GM23338 (cell line): Measurements from ENCODE around the gene TAF4. TPM values are rescaled to one million over a fixed set of nuclear protein-coding genes. Genes with fewer than 3 reads are reported as not detected.

Experiments
- ATAC-seq: fragments of 200-7000 bp; cut with Tn5 transposase; 3 replicates; pipeline ENCODE4 v1.9.1; 2020
- DNase-seq: peaks from one replicate; pipeline ENCODE4 v3.0.0-alpha.2; 2015; ENCODE audit warnings: low spot score
- H2AFZ ChIP-seq: fragments of 200-600 bp; sonication (generic); 2 replicates; pipeline ENCODE4 v1.8.0; 2016; ENCODE audit warnings: antibody characterized with exemption, mild to moderate bottlenecking, moderate library complexity
- H3F3A ChIP-seq: fragments of 200-600 bp; sonication (generic); replicated peaks from 2 replicates; pipeline ENCODE4 v1.8.0; 2017; ENCODE audit warnings: antibody characterized with exemption, mixed run types, low read depth
- H3K27ac ChIP-seq: fragments of 200-600 bp; sonication (generic); 2 replicates; pipeline ENCODE4 v1.6.1; 2016; ENCODE audit warnings: low read depth
- H3K27me3 ChIP-seq: fragments of 200-600 bp; sonication (generic); 2 replicates; pipeline ENCODE4 v1.8.0; 2016; ENCODE audit warnings: mild to moderate bottlenecking, mixed run types, moderate library complexity; ENCODE audit not compliant: insufficient read depth
- H3K36me3 ChIP-seq: fragments of 200-600 bp; sonication (generic); 2 replicates; pipeline ENCODE4 v1.8.0; 2016; ENCODE audit warnings: mild to moderate bottlenecking; ENCODE audit not compliant: insufficient read depth
- H3K4me1 ChIP-seq: fragments of 200-600 bp; sonication (generic); 2 replicates; pipeline ENCODE4 v1.8.0; 2016; ENCODE audit warnings: mild to moderate bottlenecking, moderate library complexity; ENCODE audit not compliant: insufficient read depth
- H3K4me2 ChIP-seq: fragments of 200-600 bp; sonication (generic); 2 replicates; pipeline ENCODE4 v1.7.1; 2017; ENCODE audit warnings: mixed run types
- H3K4me3 ChIP-seq: fragments of 200-600 bp; sonication (generic); 2 replicates; pipeline ENCODE4 v1.6.1; 2016; ENCODE audit warnings: mixed run types
- H3K79me2 ChIP-seq: fragments of 200-600 bp; sonication (generic); replicated peaks from 2 replicates; pipeline ENCODE4 v1.8.0; 2017; ENCODE audit warnings: mild to moderate bottlenecking; ENCODE audit not compliant: insufficient read depth
- H3K9me2 ChIP-seq: fragments of 200-600 bp; sonication (generic); 2 replicates; pipeline ENCODE4 v1.8.0; 2017; ENCODE audit not compliant: insufficient read depth
- H4K20me1 ChIP-seq: fragments of 200-600 bp; sonication (generic); replicated peaks from 2 replicates; pipeline ENCODE4 v1.8.0; 2017; ENCODE audit warnings: mild to moderate bottlenecking; ENCODE audit not compliant: insufficient read depth
- H3K27ac Mint-ChIP-seq: 2 replicates; pipeline ENCODE4 v1.8.0; 2020; ENCODE audit warnings: inconsistent platforms, mild to moderate bottlenecking, moderate library complexity, mixed read lengths
- H3K27me3 Mint-ChIP-seq: 3 replicates; pipeline ENCODE4 v1.8.0; 2022; ENCODE audit warnings: low read depth, mild to moderate bottlenecking, moderate library complexity, mixed read lengths, inconsistent platforms; ENCODE audit not compliant: insufficient read depth, poor library complexity
- H3K36me3 Mint-ChIP-seq: 3 replicates; pipeline ENCODE4 v1.8.0; 2021; ENCODE audit warnings: low read depth, mild to moderate bottlenecking, inconsistent platforms, moderate library complexity, mixed read lengths
- H3K4me1 Mint-ChIP-seq: 3 replicates; pipeline ENCODE4 v1.8.0; 2020; ENCODE audit warnings: mild to moderate bottlenecking, inconsistent platforms, mixed read lengths
- H3K4me3 Mint-ChIP-seq: 3 replicates; pipeline ENCODE4 v1.8.0; 2021; ENCODE audit warnings: moderate library complexity, mild to moderate bottlenecking, inconsistent platforms, mixed read lengths
- H3K9me3 Mint-ChIP-seq: 3 replicates; pipeline ENCODE4 v1.8.0; 2020; ENCODE audit warnings: moderate library complexity, mild to moderate bottlenecking, inconsistent platforms, mixed read lengths
- EZH2phosphoT487 ChIP-seq: fragments of 200-600 bp; sonication (generic); IDR thresholded peaks from one replicate; pipeline ENCODE4 v1.8.1; 2018; ENCODE audit warnings: antibody characterized with exemption; ENCODE audit not compliant: unreplicated experiment
- JUNB ChIP-seq: IDR thresholded peaks from one replicate; pipeline ENCODE4 v1.6.1; 2016; ENCODE audit warnings: antibody characterized with exemption; ENCODE audit not compliant: unreplicated experiment
- NANOG ChIP-seq: IDR thresholded peaks from 2 replicates; pipeline ENCODE4 v1.6.1; 2016; ENCODE audit warnings: antibody characterized with exemption, borderline replicate concordance
- STAT1 ChIP-seq: IDR thresholded peaks from one replicate; pipeline ENCODE4 v1.6.1; 2016; ENCODE audit warnings: antibody characterized with exemption; ENCODE audit not compliant: unreplicated experiment
- ZNF114 ChIP-seq: fragments of 250-450 bp; sonication (Bioruptor Pico); IDR thresholded peaks from 2 replicates; pipeline ENCODE4 v1.5.0; 2020; ENCODE audit warnings: mild to moderate bottlenecking, moderate library complexity
- ZNF331 ChIP-seq: fragments of 250-450 bp; sonication (Bioruptor Pico); IDR thresholded peaks from 2 replicates; pipeline ENCODE4 v1.5.0; 2020; ENCODE audit warnings: low read depth, mild to moderate bottlenecking, moderate library complexity
- polyA plus RNA-seq: library from polyadenylated mRNA; unstranded; fragments of >200 nt; fragmentation: Nextera tagmentation; extraction: Ambion mirVana; gene quantifications from 2 replicates; pipeline ENCODE4 v1.2.1, GENCODE V29; 2016
- total RNA-seq: library from RNA; depleted of rRNA; stranded (reverse); fragments of >200 nt; shearing (Covaris generic); gene quantifications from 2 replicates; pipeline ENCODE4 v1.2.3, GENCODE V29; 2014
- TF ChIP-seq, protein P1 (sequence below): fragments of 250-450 bp; sonication (Bioruptor Pico); IDR thresholded peaks from 2 replicates; pipeline ENCODE4 v1.5.0; 2020; ENCODE audit warnings: mild to moderate bottlenecking, moderate library complexity
- TF ChIP-seq, protein P2 (sequence below), 2 experiments: fragments of 200-600 bp in 1 of 2; sonication (generic) in 1 of 2; conservative IDR thresholded peaks; 2 replicates each; pipeline versions ENCODE4 v1.5.1 to v1.6.1; 2016 to 2017; ENCODE audit warnings: antibody characterized with exemption in 2 of 2, low read depth in 2 of 2, mild to moderate bottlenecking in 2 of 2, moderate library complexity in 1 of 2
- TF ChIP-seq, protein P3 (sequence below): IDR thresholded peaks from one replicate; pipeline ENCODE4 v1.6.1; 2018; ENCODE audit warnings: antibody characterized with exemption; ENCODE audit not compliant: unreplicated experiment

TAF4 gene
- total and polyA plus RNA-seq, 2 experiments from 2014 or later, result 7.2 to 60.0 TPM

- TF ChIP-seq, protein P1, sequence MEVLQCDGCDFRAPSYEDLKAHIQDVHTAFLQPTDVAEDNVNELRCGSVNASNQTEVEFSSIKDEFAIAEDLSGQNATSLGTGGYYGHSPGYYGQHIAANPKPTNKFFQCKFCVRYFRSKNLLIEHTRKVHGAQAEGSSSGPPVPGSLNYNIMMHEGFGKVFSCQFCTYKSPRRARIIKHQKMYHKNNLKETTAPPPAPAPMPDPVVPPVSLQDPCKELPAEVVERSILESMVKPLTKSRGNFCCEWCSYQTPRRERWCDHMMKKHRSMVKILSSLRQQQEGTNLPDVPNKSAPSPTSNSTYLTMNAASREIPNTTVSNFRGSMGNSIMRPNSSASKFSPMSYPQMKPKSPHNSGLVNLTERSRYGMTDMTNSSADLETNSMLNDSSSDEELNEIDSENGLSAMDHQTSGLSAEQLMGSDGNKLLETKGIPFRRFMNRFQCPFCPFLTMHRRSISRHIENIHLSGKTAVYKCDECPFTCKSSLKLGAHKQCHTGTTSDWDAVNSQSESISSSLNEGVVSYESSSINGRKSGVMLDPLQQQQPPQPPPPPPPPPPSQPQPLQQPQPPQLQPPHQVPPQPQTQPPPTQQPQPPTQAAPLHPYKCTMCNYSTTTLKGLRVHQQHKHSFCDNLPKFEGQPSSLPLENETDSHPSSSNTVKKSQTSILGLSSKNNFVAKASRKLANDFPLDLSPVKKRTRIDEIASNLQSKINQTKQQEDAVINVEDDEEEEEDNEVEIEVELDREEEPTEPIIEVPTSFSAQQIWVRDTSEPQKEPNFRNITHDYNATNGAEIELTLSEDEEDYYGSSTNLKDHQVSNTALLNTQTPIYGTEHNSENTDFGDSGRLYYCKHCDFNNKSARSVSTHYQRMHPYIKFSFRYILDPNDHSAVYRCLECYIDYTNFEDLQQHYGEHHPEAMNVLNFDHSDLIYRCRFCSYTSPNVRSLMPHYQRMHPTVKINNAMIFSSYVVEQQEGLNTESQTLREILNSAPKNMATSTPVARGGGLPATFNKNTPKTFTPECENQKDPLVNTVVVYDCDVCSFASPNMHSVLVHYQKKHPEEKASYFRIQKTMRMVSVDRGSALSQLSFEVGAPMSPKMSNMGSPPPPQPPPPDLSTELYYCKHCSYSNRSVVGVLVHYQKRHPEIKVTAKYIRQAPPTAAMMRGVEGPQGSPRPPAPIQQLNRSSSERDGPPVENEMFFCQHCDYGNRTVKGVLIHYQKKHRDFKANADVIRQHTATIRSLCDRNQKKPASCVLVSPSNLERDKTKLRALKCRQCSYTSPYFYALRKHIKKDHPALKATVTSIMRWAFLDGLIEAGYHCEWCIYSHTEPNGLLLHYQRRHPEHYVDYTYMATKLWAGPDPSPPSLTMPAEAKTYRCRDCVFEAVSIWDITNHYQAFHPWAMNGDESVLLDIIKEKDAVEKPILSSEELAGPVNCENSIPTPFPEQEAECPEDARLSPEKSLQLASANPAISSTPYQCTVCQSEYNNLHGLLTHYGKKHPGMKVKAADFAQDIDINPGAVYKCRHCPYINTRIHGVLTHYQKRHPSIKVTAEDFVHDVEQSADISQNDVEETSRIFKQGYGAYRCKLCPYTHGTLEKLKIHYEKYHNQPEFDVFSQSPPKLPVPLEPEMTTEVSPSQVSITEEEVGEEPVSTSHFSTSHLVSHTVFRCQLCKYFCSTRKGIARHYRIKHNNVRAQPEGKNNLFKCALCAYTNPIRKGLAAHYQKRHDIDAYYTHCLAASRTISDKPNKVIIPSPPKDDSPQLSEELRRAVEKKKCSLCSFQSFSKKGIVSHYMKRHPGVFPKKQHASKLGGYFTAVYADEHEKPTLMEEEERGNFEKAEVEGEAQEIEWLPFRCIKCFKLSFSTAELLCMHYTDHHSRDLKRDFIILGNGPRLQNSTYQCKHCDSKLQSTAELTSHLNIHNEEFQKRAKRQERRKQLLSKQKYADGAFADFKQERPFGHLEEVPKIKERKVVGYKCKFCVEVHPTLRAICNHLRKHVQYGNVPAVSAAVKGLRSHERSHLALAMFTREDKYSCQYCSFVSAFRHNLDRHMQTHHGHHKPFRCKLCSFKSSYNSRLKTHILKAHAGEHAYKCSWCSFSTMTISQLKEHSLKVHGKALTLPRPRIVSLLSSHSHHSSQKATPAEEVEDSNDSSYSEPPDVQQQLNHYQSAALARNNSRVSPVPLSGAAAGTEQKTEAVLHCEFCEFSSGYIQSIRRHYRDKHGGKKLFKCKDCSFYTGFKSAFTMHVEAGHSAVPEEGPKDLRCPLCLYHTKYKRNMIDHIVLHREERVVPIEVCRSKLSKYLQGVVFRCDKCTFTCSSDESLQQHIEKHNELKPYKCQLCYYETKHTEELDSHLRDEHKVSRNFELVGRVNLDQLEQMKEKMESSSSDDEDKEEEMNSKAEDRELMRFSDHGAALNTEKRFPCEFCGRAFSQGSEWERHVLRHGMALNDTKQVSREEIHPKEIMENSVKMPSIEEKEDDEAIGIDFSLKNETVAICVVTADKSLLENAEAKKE (CRISPR knock-in tag), result no peak
- TF ChIP-seq EZH2phosphoT487, result no peak
- TF ChIP-seq, protein P2, sequence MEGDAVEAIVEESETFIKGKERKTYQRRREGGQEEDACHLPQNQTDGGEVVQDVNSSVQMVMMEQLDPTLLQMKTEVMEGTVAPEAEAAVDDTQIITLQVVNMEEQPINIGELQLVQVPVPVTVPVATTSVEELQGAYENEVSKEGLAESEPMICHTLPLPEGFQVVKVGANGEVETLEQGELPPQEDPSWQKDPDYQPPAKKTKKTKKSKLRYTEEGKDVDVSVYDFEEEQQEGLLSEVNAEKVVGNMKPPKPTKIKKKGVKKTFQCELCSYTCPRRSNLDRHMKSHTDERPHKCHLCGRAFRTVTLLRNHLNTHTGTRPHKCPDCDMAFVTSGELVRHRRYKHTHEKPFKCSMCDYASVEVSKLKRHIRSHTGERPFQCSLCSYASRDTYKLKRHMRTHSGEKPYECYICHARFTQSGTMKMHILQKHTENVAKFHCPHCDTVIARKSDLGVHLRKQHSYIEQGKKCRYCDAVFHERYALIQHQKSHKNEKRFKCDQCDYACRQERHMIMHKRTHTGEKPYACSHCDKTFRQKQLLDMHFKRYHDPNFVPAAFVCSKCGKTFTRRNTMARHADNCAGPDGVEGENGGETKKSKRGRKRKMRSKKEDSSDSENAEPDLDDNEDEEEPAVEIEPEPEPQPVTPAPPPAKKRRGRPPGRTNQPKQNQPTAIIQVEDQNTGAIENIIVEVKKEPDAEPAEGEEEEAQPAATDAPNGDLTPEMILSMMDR (conservative IDR thresholded peaks at IDR 0.05; ENCODE audit: low read depth in 2 of 2), result no peak
- no peak for TF ChIP-seq JUNB
- TF ChIP-seq STAT1, result no peak
- no peak for TF ChIP-seq NANOG
- TF ChIP-seq ZNF114 (CRISPR knock-in tag), result no peak
Measured at GRCh38 chr20:61990484-61990883, 75.2 kb downstream of the TAF4 start (continued).

DNA sequence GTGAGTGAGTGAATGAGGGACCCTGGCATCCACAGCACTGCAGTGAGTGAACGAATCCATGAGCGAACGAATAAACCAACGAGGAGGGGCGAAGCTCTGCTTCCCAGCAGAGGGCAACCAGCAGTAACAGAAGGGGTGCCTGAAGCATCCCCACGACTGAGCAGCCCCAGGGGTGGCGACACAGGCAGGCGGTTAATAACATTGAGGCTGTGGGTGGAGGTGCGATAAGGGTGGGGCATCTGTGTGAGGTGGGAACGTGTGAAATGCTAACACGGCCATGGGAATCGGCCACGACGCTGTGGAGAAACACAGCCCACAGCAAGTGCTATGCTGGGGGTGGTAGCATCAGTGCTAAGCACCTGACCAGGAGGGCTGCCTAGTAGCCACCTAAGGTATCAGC is 75.9 kb downstream of the TAF4 start:
- Histone ChIP-seq H3K4me1 (no peaks in the 10 kb centered on the region), H3K4me3 (no peak overlapping the region), H3K27ac (no peak overlapping the region), H3F3A (no peaks in the 10 kb centered on the region), H4K20me1 (peaks cover 2% of the 10 kb centered on the region; the same call in 1 of the 2 replicates), H3K9me2 (no peaks in the 10 kb centered on the region), H3K27me3 (no peaks in the 10 kb centered on the region), H2AFZ (no peak overlapping the region), H3K79me2 (peaks cover 31% of the 10 kb centered on the region), H3K36me3 (peaks cover 20% of the 10 kb centered on the region), H3K4me2 (no peak overlapping the region)
- no peak for DNase-seq
- no peak for ATAC-seq
- peaks cover 83% of the 10 kb centered on the region for H3K36me3 Mint-ChIP-seq
- peaks cover 11% of the 10 kb centered on the region; the same call in 2 of the 3 replicates for H3K9me3 Mint-ChIP-seq
- H3K4me1 Mint-ChIP-seq, result no peaks in the 10 kb centered on the region
- peaks cover 7% of the 10 kb centered on the region for H3K27me3 Mint-ChIP-seq
- H3K27ac Mint-ChIP-seq, result no peak overlapping the region
- H3K4me3 Mint-ChIP-seq, result no peak overlapping the region
- TF ChIP-seq JUNB (no peak), STAT1 (no peak), ZNF331 (CRISPR knock-in tag) (no peak)
- TF ChIP-seq, protein P2 (conservative IDR thresholded peaks at IDR 0.05; ENCODE audit: low read depth in 2 of 2), result no peak
- TF ChIP-seq, protein P3, sequence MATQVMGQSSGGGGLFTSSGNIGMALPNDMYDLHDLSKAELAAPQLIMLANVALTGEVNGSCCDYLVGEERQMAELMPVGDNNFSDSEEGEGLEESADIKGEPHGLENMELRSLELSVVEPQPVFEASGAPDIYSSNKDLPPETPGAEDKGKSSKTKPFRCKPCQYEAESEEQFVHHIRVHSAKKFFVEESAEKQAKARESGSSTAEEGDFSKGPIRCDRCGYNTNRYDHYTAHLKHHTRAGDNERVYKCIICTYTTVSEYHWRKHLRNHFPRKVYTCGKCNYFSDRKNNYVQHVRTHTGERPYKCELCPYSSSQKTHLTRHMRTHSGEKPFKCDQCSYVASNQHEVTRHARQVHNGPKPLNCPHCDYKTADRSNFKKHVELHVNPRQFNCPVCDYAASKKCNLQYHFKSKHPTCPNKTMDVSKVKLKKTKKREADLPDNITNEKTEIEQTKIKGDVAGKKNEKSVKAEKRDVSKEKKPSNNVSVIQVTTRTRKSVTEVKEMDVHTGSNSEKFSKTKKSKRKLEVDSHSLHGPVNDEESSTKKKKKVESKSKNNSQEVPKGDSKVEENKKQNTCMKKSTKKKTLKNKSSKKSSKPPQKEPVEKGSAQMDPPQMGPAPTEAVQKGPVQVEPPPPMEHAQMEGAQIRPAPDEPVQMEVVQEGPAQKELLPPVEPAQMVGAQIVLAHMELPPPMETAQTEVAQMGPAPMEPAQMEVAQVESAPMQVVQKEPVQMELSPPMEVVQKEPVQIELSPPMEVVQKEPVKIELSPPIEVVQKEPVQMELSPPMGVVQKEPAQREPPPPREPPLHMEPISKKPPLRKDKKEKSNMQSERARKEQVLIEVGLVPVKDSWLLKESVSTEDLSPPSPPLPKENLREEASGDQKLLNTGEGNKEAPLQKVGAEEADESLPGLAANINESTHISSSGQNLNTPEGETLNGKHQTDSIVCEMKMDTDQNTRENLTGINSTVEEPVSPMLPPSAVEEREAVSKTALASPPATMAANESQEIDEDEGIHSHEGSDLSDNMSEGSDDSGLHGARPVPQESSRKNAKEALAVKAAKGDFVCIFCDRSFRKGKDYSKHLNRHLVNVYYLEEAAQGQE, result no peak
